IMR-90 (cell line): ENCODE data around the gene ZNF415.

ENCODE experiments used
- CHD1 ChIP-seq: IDR thresholded peaks from 2 replicates; pipeline ENCODE4 v1.6.1; 2012; ENCODE audit warnings: low read depth, low read length, improper control_type of control experiment
- MAFK ChIP-seq: IDR thresholded peaks from 2 replicates; pipeline ENCODE4 v1.6.1; 2012; ENCODE audit warnings: low read depth, low read length, improper control_type of control experiment
- RAD21 ChIP-seq: IDR thresholded peaks from 2 replicates; pipeline ENCODE4 v1.6.1; 2012; ENCODE audit warnings: low read length, improper control_type of control experiment
- TF ChIP-seq, protein P1 (sequence below): conservative IDR thresholded peaks from 2 replicates; pipeline ENCODE4 v1.5.1; 2012; ENCODE audit warnings: mild to moderate bottlenecking, low read depth, low read length, improper control_type of control experiment

DNA sequence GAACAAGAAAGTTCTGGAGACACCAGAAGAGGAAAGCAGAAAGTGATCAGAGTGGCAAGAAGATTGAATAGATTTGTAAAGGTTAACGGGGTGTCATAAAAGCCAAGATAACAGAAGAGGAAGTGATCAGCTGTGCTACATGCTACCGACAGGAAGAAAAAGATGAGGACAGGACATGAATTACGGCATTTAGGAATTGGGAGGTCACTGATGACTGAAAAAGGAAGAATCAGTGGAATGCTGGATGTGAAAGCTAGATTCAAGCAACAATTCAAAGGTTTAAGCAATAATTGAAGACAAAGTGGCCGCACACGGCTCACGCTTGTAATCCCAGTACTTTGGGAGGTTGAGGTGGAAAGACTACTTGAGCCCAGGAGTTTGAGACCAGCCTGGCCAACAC is 44.6 kb downstream of the ZNF415 start:
- no peak for TF ChIP-seq RAD21
- TF ChIP-seq CHD1 = no peak
- no peak for TF ChIP-seq MAFK
- TF ChIP-seq, protein P1, sequence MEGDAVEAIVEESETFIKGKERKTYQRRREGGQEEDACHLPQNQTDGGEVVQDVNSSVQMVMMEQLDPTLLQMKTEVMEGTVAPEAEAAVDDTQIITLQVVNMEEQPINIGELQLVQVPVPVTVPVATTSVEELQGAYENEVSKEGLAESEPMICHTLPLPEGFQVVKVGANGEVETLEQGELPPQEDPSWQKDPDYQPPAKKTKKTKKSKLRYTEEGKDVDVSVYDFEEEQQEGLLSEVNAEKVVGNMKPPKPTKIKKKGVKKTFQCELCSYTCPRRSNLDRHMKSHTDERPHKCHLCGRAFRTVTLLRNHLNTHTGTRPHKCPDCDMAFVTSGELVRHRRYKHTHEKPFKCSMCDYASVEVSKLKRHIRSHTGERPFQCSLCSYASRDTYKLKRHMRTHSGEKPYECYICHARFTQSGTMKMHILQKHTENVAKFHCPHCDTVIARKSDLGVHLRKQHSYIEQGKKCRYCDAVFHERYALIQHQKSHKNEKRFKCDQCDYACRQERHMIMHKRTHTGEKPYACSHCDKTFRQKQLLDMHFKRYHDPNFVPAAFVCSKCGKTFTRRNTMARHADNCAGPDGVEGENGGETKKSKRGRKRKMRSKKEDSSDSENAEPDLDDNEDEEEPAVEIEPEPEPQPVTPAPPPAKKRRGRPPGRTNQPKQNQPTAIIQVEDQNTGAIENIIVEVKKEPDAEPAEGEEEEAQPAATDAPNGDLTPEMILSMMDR = no peak
